Suppressor macrophage treated with lipopolysaccharide for 1 hour (primary cell): Measurements from ENCODE around the gene RIOK1.
"Not testable (repeated sequence)": the region's sequence is repeated elsewhere in the genome, so short reads cannot be mapped to it uniquely, and the experiment has no call there.

Experiments used
- DNase-seq, 3 donors: peaks; one replicate each; pipeline ENCODE4 v3.0.0-alpha.2; 2020 to 2022

RIOK1 gene

DNA sequence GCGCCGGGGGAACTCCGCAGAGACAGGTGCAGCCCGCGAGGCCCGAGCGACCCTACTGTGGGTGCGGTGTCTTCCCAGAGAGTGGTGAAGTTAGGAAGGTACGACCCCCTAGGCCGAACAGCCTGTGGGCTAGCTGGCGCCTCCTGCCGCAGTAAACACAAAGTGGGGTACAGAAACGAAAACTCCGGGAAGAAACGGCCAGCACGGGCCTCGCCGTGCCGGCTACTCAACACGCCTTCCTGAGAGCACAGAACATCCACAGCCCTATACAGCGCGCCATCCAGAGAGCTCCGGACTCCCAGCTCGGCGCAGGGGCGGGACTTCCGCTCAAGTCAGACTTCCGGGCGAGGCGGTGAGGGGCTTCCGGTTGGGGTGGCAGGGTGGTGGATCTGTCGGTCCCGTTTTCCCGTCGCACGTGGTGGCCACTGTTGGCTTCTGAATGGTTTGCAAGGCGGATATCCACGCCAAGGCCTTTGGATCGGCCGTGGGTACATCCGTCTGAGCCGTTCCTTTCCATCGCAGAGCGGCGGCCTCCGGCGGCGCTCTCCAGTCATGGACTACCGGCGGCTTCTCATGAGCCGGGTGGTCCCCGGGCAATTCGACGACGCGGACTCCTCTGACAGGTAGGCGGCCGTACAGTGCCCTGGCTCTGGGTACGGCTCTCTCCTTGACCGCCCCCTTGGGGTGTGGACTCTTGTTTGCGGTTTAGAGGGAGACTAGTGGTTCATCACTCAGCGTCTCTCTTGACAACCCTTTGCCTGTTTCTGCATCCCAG is at the start of gene RIOK1, which contains the start of gene CAGE1:
Gene RIOK1 (plus strand): TSS at position 358 of the 775 bp plus-strand sequence. CDS start 195 bp downstream, at position 553.
Gene CAGE1 (minus strand): TSS at position 292 of the 775 bp plus-strand sequence. CDS start 2,569 bp downstream, outside the sequence.
- peak; percentile 97 to 98 (median 97) for DNase-seq

DNA sequence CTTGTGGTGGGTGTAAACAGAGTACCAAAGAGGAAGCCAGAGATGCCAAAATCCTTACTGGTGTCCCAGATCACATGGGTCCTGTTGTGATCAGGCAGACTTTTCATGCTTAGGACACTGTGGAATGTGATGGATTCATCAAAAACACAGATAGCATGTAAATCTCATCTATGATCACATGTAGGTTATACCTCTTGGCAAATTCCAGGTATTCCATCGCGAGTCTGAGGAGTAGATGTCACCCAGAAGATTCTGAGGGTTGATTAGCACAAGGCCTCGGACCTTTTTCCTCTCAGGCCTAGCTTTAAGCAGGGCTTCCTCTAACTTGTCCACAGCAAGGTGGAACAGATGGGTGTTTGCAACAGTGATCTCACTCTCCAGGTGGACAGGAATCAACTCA is 48.3 kb upstream of the RIOK1 start:
- DNase-seq = no peak

DNA sequence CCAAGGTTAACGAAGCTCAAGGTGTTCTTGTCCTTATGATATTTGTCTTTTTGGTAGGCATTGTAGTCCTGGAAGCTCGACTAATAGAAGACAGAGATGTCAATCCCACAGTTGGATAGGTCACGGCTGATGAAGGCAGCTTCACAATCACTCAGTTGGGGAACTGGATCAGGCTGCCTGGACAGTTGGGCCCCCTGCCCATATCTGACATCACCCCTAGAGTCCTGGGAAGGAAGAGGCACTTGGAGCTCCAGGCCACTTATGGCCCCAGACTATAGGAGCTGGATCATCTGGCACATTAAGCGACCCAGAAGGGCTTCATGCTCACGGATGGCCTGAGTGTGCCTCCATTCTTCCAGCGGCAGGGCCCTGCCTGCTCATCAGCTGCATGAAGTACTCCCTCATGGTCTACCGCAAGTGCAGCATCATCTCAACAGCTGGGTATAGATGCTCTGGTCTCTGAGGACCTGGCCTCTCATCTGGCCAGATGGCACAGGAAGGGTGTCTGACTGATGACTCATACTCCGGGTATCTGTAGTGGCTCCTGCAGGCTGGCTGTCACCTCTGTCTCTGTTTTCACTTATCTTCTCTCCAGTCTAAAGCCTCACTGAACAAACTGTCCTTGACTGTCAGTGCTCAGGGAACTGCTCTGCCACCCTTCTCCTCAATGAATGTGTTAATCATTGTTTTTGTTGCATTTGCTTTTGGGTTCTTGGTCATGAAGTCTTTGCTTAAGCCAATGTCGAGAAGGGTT is 47.4 kb upstream of the RIOK1 start:
- no peak for DNase-seq

DNA sequence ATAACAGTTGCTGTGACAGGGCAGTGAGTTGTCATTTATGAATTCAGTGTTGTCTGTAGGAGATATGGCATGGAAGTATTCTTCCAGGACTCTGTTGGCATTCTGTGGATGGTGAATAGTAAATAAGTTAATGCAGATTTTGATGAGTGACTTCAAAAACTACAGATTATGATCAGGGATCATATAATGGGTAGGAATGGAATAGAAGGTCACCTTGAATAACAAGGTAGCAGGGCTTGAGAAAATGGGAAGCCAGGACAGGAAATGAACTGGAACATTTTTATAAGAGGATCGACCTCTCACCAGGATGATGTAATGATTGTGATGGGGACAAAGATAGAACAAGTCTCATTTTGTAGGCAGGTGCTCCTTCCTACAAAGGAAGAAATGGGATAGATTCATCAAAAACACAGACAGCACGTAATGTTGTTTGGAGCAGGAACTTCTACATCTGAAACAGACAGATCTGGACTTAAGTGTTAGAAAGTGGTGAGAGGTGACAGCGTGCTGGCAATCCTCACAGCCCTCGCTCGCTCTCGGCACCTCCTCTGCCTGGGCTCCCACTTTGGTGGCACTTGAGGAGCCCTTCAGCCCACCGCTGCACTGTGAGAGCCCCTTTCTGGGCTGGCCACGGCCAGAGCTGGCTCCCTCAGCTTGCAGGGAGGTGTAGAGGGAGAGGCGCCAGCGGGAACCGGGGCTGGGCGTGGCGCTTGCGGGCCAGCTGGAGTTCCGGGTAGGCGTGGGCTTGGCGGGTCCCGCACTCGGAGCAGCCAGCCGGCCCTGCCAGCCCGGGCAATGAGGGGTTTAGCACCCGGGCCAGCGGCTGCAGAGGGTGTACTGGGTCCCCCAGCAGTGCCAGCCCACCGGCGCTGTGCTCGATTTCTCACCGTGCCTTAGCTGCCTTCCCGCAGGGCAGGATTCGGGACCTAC is 45.8 kb upstream of the RIOK1 start:
- no peak for DNase-seq

DNA sequence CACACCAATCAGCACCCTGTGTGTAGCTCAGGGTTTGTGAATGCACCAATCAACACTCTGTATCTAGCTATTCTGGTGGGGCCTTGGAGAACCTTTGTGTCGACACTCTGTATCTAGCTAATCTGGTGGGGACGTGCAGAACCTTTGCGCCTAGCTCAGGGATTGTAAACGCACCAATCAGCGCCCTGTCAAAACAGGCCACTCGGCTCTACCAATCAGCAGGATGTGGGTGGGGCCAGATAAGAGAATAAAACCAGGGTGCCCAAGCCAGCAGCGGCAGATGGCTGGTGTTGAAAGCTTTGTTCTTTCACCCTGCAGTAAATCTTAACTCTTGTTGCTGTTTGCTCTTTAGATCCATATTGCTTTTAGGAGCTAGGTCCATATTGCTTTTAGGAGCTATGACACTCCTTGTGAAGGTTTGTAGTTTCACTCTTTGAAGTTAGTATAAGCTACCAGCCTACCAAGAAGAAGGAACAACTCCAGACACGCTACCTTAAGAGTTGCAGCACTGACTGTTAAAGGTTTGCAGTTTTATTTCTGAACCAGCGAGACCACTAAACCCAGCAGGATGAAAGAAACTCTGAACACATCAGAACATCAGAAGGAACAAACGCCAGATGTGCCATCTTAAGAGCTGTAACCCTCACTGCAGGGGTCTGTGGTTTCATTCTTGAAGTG is 44.7 kb upstream of the RIOK1 start:
- not testable (repeated sequence) for DNase-seq

DNA sequence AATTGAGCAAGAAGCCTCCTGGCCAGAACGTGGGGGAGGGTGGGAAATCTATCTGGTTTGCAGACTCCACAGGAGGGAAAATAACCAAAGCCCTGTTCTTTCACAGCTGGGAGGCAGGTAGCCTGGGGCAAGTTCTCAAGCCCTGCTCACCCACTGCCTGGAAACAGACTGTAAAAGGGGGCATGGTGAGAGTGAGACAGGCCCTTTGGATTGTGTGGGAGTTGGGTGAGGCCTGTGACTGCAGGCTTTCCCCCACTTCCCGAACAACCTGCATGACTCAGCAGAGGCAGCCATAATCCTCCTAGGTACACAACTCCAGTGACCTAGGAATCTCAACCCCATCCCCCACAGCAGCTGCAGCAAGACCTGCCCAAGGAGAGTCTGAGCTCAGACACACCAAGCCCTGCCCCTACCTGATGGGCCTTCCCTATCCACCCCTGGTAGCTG is 42.0 kb upstream of the RIOK1 start:
- not testable (repeated sequence) for DNase-seq

DNA sequence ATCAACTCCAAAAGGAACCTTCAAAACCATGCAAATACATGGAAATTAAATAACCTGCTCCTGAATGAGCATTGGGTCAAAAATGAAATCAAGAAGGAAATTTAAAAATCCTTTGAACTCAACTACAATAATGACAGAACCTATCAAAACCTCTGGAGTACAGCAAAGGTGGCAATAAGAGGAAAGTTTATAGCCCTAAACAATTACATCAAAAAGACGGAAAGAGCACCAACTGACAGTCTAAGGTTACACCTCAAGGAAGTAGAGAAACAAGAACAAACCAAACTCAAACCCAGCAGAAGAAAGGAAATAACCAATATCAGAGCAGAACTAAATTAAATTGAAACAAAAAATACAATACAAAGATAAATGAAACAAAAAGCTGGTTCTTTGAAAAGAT is 39.0 kb upstream of the RIOK1 start:
- DNase-seq = not testable (repeated sequence)

DNA sequence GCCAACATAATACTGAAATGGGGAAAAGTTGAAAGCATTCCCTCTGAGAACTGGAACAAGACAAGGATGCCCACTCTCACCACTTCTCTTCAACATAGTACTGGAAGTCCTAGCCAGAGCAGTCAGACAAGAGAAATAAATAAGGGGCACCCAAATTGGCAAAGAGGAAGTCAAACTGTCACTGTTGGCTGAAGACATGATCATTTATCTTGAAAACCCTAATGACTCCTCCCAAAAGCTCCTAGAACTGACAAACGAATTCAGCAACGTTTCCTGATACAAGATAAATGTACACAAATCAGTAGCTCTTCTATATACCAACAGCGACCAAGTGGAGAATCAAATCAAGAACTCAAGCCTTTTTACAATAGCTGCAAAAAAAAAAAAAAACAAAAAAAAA is 37.7 kb upstream of the RIOK1 start:
- DNase-seq = not testable (repeated sequence)

DNA sequence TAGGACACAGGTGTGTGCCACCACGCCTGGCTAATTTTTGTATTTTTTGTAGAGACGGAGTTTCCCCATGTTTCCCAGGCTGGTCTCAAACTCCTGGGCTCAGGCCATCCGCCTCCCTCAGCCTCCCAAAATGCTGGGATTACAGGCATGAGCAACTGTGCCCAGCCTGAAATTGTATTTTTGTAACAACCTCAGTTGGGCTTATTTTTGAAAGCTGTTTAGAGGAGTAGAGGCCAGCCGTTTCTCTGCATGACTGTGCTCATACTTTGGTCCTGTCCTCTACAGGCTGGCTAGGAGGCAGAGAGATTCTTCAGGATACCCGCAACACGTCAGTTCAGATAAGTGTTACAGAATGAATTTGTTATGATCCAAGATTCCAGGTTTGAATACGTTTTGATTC is 22.2 kb upstream of the RIOK1 start:
- DNase-seq = no peak

DNA sequence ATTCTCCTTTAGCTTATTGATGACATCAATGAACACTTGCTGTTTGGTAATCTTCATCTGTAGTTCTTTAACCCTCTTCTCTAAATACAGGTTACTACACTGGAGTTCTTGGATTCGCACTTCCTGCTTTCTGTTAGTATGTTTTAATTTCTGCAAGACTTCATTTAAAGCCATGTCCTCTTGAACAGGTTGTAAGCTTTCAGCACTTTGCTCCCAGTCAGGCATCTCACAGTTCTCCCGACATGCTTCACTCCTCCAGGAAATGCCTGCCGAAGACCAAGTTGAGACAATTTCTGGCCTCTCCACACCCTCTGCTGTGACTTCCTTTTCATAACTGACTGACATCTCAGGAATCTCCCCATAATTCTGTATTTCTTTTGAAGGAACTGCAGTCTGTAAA is 15.9 kb upstream of the RIOK1 start:
- DNase-seq = peak in 2 of 3 donors; percentile 17 to 26

DNA sequence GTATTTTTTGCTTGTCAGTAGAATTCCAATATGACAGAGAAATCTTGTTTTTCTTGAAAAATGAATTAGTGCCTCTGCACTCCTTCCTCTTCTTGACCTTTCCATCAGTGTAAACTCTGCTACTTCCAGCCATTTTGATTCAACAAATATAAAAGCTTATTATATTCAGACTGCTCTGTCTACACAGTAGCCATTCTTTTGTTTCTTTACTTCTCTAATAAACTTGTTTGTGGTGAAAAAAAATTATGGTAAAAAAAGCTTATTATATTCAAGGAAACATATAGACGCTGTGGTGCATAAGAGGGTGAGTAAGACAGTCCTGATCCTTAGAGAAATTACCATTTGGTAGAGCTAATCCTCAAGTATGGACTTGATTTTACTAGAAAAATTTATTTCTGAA is 11.6 kb upstream of the RIOK1 start:
- DNase-seq = no peak

DNA sequence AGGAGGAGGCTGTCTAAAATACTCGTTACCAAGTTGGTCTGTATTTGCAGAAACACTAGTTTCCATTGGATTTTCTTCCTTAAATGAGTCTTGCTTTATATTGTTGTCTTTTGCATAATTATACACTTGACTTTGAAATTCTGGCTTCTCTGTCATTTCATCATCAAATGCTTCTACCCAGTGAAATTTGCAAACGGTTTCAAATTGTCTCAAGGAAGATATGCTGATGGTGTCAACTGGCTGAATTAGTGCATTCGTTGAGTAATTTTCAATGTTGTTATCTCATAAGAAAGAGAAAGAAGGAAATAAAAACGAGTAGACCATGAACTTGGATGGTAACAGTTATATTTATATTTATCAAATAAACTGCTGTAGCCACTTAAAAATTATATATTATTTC is 10.9 kb upstream of the RIOK1 start:
- DNase-seq = peak in 1 of 3 donors; percentile 19

DNA sequence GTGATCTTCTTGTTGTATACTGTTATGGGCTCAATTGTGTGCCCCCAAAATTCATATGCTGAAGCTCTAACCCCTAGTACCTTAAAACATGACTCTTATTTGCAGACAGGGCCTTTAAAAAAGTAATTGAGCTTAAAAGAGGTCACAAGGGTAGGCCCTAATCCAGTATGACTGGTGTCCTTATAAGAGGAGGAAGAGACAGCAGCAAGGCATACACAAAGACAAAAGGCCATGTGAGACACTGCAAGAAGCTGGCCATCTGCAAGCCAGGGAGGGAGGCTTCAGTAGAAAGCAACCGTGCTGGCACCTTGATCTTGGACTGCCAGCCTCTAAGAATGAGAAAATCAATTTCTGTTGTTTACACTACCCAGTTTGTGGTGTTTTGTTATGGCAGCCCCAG is 8.5 kb upstream of the RIOK1 start:
- DNase-seq = no peak

DNA sequence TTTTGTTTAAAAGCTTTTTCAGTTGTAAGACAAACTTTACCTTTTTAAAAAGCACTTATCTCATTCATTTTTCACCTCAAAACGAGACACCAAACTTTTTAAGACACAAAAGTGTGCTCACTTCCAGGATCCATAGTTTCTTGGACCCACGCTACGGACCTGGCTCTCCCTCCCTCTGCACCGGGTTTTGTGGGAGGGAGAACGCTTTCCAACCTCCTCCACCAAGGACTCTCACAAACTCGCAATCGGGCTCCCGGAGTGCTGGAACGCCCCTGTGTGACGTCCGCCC is 502 bp upstream of the RIOK1 start:
- peak in 2 of 3 donors; percentile 75 to 86 for DNase-seq

DNA sequence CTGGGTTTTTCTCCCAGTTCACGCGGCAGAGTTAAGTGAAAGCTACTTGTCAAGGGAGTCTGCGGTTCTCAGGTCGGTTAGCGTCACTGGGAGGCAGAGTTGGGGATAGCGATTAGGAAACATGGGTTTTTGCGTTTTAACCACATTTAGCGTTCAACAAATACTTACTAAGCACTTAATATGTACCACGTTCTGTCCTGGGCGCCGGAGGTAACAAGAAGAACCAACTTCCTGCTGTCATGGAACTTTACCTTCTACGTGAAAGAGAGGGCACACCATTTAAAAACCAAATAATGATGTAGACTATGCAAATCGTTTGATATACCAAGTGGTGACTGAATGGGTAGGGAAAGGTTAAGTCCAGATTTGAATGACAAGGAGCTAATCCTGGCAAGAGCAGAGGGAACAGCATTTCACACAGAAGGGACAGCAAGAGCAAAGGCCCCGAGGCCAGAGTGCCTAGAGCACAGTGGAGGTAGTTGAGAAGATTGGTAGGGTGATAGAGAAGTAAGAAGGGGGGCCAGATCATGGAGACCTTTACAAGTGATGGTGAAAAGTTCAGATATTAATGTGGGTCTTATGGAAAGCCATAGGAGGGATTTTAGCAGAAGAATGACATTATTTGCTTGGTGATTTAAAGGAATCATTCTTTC is 744 bp downstream of the RIOK1 start:
- DNase-seq = peak in 1 of 3 donors; percentile 20

DNA sequence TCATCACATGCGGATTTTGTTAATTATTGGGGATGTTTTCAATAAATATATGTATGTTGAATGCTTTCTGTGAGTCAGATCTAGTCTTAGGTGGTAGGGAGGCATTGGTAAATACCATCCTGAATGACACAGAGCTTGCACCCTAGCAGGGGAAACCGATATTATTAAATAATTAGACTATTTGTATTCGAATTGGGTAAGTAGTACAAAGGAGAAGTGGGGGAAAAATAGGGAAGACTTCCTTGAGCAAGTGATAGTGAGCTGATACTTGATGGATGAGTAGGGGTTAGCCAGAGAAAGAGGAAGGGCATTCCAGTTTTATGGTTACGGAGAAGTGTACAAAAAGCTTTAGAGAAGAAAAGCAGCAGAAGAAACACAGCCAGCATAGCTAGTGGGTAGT is 1.5 kb downstream of the RIOK1 start:
- DNase-seq = peak; percentile 40 to 75 (median 63)

DNA sequence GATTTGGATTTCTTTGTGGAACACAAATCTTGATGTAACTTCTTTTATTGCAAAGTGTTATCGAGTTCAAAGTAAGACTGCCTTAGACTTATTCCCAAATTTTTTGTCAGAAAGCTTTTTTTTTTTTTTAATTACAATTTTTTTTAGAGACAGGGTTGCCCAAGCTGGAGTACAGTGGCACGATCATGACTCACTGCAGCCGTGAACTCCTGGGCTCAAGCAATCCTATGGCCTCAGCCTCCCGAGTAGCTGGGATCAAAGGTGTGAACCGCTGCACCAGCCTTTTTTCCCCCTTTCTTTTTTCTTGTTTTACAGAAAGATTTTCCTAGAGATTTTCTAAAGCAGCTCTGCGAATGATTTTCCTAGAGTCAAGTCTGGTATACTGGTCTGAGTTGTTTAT is 2.8 kb downstream of the RIOK1 start:
- DNase-seq = no peak

DNA sequence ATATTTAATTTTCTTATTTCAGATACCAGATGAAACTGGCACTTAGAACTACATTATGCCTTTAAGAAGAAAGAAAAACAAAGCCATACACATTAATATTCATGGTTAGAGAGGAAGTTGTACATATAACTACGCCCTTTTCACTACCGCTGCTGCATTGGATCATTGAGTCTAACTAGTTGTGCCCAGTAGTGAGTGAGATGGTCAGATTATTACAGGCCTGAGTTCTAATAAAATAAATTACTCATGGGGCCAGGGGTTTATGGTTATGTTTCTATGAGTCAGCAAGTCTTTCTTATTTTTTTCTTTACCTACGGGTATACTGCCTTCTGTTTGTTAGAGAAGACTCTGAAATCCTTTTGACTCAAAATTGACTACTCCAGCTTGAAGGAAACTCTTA is 11.5 kb downstream of the RIOK1 start:
- no peak for DNase-seq

DNA sequence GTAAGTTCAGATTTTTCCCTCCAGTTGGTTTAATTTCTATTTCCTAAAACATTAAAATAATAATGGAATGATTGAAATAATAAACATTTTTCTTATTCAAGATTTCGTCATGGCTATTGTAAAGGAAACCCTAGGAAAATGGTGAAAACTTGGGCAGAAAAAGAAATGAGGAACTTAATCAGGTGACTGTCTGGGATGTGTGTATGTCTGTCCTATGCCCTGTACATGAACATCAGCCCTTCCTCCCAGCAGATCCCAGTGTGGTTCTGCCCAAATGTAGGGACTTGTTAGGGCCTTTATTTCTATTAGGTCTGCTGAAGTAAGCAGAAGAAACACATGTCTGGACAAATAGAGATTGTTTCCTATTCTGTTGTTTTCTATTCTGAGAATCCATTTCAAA is 13.1 kb downstream of the RIOK1 start:
- peak; percentile 47 to 61 (median 50) for DNase-seq

DNA sequence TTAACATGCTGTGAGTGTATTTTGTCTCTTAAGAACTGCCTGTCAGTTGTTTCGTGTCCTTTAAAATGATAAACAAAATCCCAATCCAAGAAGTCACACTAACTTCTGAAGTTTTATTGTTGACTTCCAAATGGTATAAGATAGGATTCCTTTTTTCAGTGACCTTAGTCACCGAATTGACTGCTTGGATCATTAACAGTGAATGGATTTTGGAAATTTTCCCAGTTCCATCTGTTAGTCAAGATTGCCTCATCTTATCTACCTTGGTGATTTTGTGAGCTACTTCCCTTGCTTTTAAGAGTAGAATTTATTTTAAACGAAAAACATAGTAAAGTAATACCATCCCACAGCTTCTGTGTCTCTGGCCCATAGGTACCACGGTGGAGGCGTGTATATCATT is 14.9 kb downstream of the RIOK1 start:
- no peak for DNase-seq

DNA sequence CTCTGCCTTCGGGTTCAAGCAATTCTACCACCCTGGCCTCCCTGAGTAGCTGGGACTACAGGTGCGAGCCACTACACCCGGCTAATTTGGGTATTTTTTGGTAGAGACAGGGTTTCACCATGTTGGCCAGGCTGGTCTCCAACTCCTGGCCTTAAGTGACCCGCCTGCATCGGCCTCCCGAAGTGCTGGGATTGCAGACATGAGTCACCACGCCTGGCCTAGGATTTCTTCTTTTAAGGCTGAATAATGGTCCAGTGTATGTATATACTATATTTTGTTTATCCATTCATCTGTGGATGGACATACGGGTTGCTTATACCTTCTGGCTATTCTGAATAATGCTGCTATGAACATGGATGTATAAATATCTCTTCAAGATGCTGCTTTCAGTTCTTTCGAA is 17.1 kb downstream of the RIOK1 start:
- no peak for DNase-seq

DNA sequence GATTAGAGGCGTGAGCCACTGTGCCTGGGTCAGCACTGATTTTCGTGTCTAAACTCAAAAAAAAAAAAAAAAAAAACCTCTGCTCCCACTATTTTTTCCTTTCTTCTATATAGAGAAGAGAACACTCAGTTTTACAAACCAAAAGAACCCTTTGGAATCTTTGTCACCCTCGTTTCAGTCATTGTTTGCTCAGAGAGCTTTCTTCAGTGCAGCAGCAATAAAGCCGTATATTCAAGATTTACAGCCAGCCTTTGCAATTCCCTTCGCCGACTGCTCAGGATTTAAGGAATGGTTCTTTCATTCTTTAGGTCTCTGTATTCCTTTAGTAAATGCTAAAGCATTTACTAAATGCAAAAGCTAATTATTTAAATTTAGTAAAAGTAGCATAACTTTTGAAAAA is 20.1 kb downstream of the RIOK1 start:
- DNase-seq = no peak
